ENCODE data around the gene ALDH5A1. TPM values are rescaled to one million over a fixed set of nuclear protein-coding genes. Genes with fewer than 3 reads are reported as not detected.

ALDH5A1 gene
- total and polyA plus RNA-seq, 10 of the 15 experiments (the other 5 are each of a cell fraction or from before 2014, with no cell fraction given): 2.6 to 13.8 (median 9.3) TPM

- POLR2A ChIA-PET: interaction anchor here (0.6 to 0.8 kb wide), 2 partner anchors 9 to 22 kb away, joined by 4 to 5 read pairs; no protein-coding TSS in a partner anchor
- no peaks in the 10 kb centered on the region for H3K4me1 ChIP-seq (ENCODE audit: control insufficient read depth, insufficient read depth, low read length)
These were observed 6.6 kb downstream of the ALDH5A1 start for GRCh38 chr6:24501374-24501773.

GRCh38 chr6:24501914-24502313 lies 7.1 kb downstream of the ALDH5A1 start:
- no peak for DNase-seq (ENCODE audit: low read depth, low spot score)
- no peaks in the 10 kb centered on the region for H3K36me3 ChIP-seq (ENCODE audit: control insufficient read depth in 2 of 2, insufficient read depth in 2 of 2, low read length in 1 of 2)
- in situ Hi-C loops (cut with MboI): no loop called here

More at GRCh38 chr6:24501374-24501773, 6.6 kb downstream of the ALDH5A1 start:
- ChIA-PET SMC1A (ENCODE audit: uncharacterized antibody, unreplicated experiment) (interaction anchor here (1.1 to 1.4 kb wide), 6 partner anchors 8 to 80 kb away, joined by 3 read pairs; no protein-coding TSS in a partner anchor), RAD21 (ENCODE audit: unreplicated experiment) (interaction anchor here (0.8 to 1.1 kb wide), 2 partner anchors 21 to 23 kb away, joined by 3 read pairs; no protein-coding TSS in a partner anchor), CTCF (interaction anchor here (0.9 to 2.5 kb wide), 7 partner anchors 11 to 80 kb away, joined by 3 to 14 read pairs (median 3); no protein-coding TSS in a partner anchor)
- no peak overlapping the region for H3K27ac ChIP-seq (ENCODE audit: control insufficient read depth, insufficient read depth)
- no peak overlapping the region for H3K9ac ChIP-seq (ENCODE audit: control insufficient read depth, insufficient read depth, low read length)
- no peak overlapping the region for H2AFZ ChIP-seq (ENCODE audit: control insufficient read depth, low read depth, low read length)
- no peak overlapping the region for H3K4me3 ChIP-seq
- H3K4me2 ChIP-seq (ENCODE audit: control insufficient read depth, insufficient read depth): no peak overlapping the region
- intact Hi-C loops (cut with micrococcal nuclease; ENCODE audit: unreplicated experiment): no loop called here
- H3K36me3 ChIP-seq (ENCODE audit: control insufficient read depth in 2 of 2, insufficient read depth in 2 of 2, low read length in 1 of 2): no peaks in the 10 kb centered on the region
- H3K79me2 ChIP-seq (ENCODE audit: control insufficient read depth, insufficient read depth, low read length): no peaks in the 10 kb centered on the region
- H4K20me1 ChIP-seq (ENCODE audit: control insufficient read depth, insufficient read depth): no peaks in the 10 kb centered on the region
- H3K27me3 ChIP-seq (replicated peaks in 1 of 2; ENCODE audit: control insufficient read depth in 2 of 2, insufficient read depth in 2 of 2, low read length in 1 of 2): no peaks in the 10 kb centered on the region
- in situ Hi-C loops (cut with MboI): no loop called here
- no TSS peak for BruUV-seq (replicated peaks)
- no peaks in the 10 kb centered on the region; the same call in 2 of the 3 replicates for H3K9me3 ChIP-seq (replicated peaks; ENCODE audit: control insufficient read depth, insufficient read depth, low read length)
- ATAC-seq (no peak), DNase-seq (ENCODE audit: low read depth, low spot score) (no peak), FAIRE-seq (no peak)
- no peak for TF ChIP-seq NRF1 (conservative IDR thresholded peaks at IDR 0.05; ENCODE audit: low read depth, low read length)
- no peak for TF ChIP-seq ZNF622 (IDR thresholded peaks at IDR 0.05)
- no peak for TF ChIP-seq JUNB (IDR thresholded peaks at IDR 0.05)
- 53% methylated on average over 2 of the region's 2 CpGs for WGBS (ENCODE audit: insufficient coverage, insufficient replicate concordance, low lambda C conversion rate, missing lambda C conversion rate)

More at GRCh38 chr6:24501914-24502313, 7.1 kb downstream of the ALDH5A1 start:
- H4K20me1 ChIP-seq (ENCODE audit: control insufficient read depth, insufficient read depth): no peaks in the 10 kb centered on the region
- CTCF ChIA-PET: interaction anchor here (0.6 to 2.5 kb wide), 6 partner anchors 8 to 279 kb away, joined by 3 to 14 read pairs (median 4); no protein-coding TSS in a partner anchor
- no peak overlapping the region for H3K4me2 ChIP-seq (ENCODE audit: control insufficient read depth, insufficient read depth)
- no peak for ATAC-seq
- H3K9ac ChIP-seq (ENCODE audit: control insufficient read depth, insufficient read depth, low read length): no peak overlapping the region
- BruUV-seq (replicated peaks): no TSS peak
- no peak for TF ChIP-seq NR2C1 (IDR thresholded peaks at IDR 0.05)
- TF ChIP-seq BACH1 (IDR thresholded peaks at IDR 0.05; ENCODE audit: borderline replicate concordance): no peak
- no peak for TF ChIP-seq FOXM1 (IDR thresholded peaks at IDR 0.05; ENCODE audit: low read depth, low read length)
- no peak for TF ChIP-seq YY1 (IDR thresholded peaks at IDR 0.05; ENCODE audit: low read depth, low read length)
- TF ChIP-seq RB1 (IDR thresholded peaks at IDR 0.05; ENCODE audit: borderline replicate concordance): no peak
- TF ChIP-seq, protein P1, sequence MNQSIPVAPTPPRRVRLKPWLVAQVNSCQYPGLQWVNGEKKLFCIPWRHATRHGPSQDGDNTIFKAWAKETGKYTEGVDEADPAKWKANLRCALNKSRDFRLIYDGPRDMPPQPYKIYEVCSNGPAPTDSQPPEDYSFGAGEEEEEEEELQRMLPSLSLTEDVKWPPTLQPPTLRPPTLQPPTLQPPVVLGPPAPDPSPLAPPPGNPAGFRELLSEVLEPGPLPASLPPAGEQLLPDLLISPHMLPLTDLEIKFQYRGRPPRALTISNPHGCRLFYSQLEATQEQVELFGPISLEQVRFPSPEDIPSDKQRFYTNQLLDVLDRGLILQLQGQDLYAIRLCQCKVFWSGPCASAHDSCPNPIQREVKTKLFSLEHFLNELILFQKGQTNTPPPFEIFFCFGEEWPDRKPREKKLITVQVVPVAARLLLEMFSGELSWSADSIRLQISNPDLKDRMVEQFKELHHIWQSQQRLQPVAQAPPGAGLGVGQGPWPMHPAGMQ (IDR thresholded peaks at IDR 0.05; ENCODE audit: borderline replicate concordance): no peak
- TF ChIP-seq CHD1 (IDR thresholded peaks at IDR 0.05; ENCODE audit: low read depth, low read length): no peak
- TF ChIP-seq MYC (IDR thresholded peaks at IDR 0.05; ENCODE audit: insufficient read depth, insufficient read length, insufficient replicate concordance, low read length, severe bottlenecking): no peak
- no peaks in the 10 kb centered on the region for H3K4me1 ChIP-seq (ENCODE audit: control insufficient read depth, insufficient read depth, low read length)
- no peak for FAIRE-seq
- no peak overlapping the region for H3K4me3 ChIP-seq
- SMC1A ChIA-PET (ENCODE audit: uncharacterized antibody, unreplicated experiment): interaction anchor here (0.8 to 1.4 kb wide), 3 partner anchors 20 to 79 kb away, joined by 3 to 4 read pairs (median 3); no protein-coding TSS in a partner anchor
- RAD21 ChIA-PET (ENCODE audit: unreplicated experiment): interaction anchor here (0.8 to 1.1 kb wide), 2 partner anchors 21 to 22 kb away, joined by 3 read pairs; no protein-coding TSS in a partner anchor
- no peak overlapping the region for H2AFZ ChIP-seq (ENCODE audit: control insufficient read depth, low read depth, low read length)
- intact Hi-C loops (cut with micrococcal nuclease; ENCODE audit: unreplicated experiment): no loop called here
- no peaks in the 10 kb centered on the region; the same call in 2 of the 3 replicates for H3K9me3 ChIP-seq (replicated peaks; ENCODE audit: control insufficient read depth, insufficient read depth, low read length)
- POLR2A ChIA-PET: interaction anchor here (0.6 to 0.8 kb wide), 2 partner anchors 10 to 22 kb away, joined by 4 to 5 read pairs; no protein-coding TSS in a partner anchor
- H3K79me2 ChIP-seq (ENCODE audit: control insufficient read depth, insufficient read depth, low read length): no peaks in the 10 kb centered on the region
- H3K27me3 ChIP-seq (replicated peaks in 1 of 2; ENCODE audit: control insufficient read depth in 2 of 2, insufficient read depth in 2 of 2, low read length in 1 of 2): no peaks in the 10 kb centered on the region
- H3K27ac ChIP-seq (ENCODE audit: control insufficient read depth, insufficient read depth): no peak overlapping the region
